GM12891 (cell line): ENCODE data around the gene VAMP4.

Experiments used
- DNase-seq: peaks from one replicate; pipeline ENCODE4 v3.0.0; 2011; ENCODE audit warnings: low spot score; ENCODE audit not compliant: insufficient read length
- FAIRE-seq: peaks from 2 replicates; lab custom pipeline; 2011; peaks lifted over from hg19 to GRCh38; lab: Jason Lieb, UNC
- PAX5 ChIP-seq: IDR thresholded peaks from 2 replicates; pipeline ENCODE4 v1.6.1; 2011; ENCODE audit warnings: low read length, moderate library complexity, mild to moderate bottlenecking; ENCODE audit not compliant: insufficient read depth, severe bottlenecking
- POLR2A ChIP-seq: IDR thresholded peaks from 2 replicates; pipeline ENCODE4 v1.6.1; 2011; ENCODE audit warnings: low read depth, low read length, control low read depth
- POLR2AphosphoS5 ChIP-seq: IDR thresholded peaks from 2 replicates; pipeline ENCODE4 v1.6.1; 2011; ENCODE audit warnings: low read depth, low read length, control low read depth
- POU2F2 ChIP-seq: IDR thresholded peaks from 2 replicates; pipeline ENCODE4 v1.6.1; 2011; ENCODE audit warnings: low read depth, mild to moderate bottlenecking, control low read depth, low read length, moderate library complexity
- SPI1 ChIP-seq: IDR thresholded peaks from 2 replicates; pipeline ENCODE4 v1.6.1; 2011; ENCODE audit warnings: low read depth, low read length, control low read depth
- TAF1 ChIP-seq: IDR thresholded peaks from 2 replicates; pipeline ENCODE4 v1.6.1; 2011; ENCODE audit warnings: low read depth, low read length, control low read depth

The VAMP4 gene

GRCh38 chr1:171655746-171656116 is 86.1 kb downstream of the VAMP4 start:
- TF ChIP-seq PAX5 (no peak), SPI1 (no peak), POU2F2 (no peak), TAF1 (no peak), POLR2AphosphoS5 (no peak), POLR2A (no peak)
- DNase-seq (no peak), FAIRE-seq (no peak)

DNA sequence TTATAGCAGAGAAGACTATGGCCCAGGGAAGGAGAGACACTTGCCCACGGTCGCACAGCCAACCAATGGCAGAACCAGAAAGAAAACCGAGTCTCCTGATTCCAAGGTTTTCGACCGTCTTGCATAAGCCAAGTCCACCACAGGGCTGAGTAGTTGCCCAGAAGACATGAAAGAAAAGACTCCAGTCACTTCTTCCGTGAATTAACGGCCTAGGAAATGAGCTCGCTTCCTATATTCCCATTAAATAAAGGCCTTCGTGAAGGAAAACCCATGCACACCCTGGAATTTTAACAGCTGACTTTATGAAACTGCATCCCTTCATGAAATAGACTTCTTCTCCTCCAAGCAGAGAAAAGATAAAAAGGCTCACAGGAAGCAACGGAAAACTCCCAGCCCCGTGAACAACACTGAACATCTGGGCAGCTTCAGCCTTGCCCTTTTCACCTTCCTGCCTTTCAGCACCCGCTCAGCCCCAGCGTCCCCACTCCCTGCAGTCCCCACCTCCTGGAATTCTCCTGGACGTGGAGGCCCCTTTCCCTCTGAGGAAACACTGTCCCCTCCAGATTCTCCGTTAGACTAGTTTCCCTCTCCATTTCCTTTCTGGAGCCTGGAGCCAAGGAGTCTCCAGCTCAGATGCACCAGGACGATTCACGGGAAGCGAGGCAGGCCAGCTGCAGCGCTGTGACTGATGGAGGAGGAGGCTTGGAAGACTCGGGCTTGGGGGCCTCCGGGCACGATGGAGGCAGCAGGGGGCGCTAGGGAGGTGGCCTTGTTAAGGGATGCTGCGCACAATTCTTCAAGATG is 86.7 kb downstream of the VAMP4 start:
- DNase-seq (peak; percentile 55), FAIRE-seq (peak; percentile 74)
- TF ChIP-seq PAX5 (no peak), POU2F2 (no peak)

- no peak for FAIRE-seq
- TF ChIP-seq POU2F2 (no peak), POLR2A (no peak), TAF1 (no peak), SPI1 (no peak), POLR2AphosphoS5 (no peak), PAX5 (no peak)
- DNase-seq, result no peak
Observed at GRCh38 chr1:171654201-171654941, 87.5 kb downstream of the VAMP4 start.

- TF ChIP-seq SPI1, result no peak
- no peak for TF ChIP-seq POLR2A
- no peak for TF ChIP-seq PAX5
- TF ChIP-seq POLR2AphosphoS5, result no peak
- TF ChIP-seq TAF1, result no peak
- TF ChIP-seq POU2F2, result no peak
- DNase-seq, result no peak
- FAIRE-seq, result no peak
Observed at GRCh38 chr1:171653796-171654195, 88.1 kb downstream of the VAMP4 start.

GRCh38 chr1:171652234-171652822 is 89.5 kb downstream of the VAMP4 start, which contains the start of gene MYOC:
TSS of gene MYOC (minus strand) at chr1:171652688. CDS start at chr1:171652611, 77 bp downstream.
- FAIRE-seq, result no peak
- DNase-seq, result no peak
- TF ChIP-seq SPI1, result no peak
